ENCODE measurements around the gene SIGLEC11.
"Not testable (repeated sequence)": the region's sequence is repeated elsewhere in the genome, so short reads cannot be mapped to it uniquely, and the experiment has no call there.

The SIGLEC11 gene, protein sequence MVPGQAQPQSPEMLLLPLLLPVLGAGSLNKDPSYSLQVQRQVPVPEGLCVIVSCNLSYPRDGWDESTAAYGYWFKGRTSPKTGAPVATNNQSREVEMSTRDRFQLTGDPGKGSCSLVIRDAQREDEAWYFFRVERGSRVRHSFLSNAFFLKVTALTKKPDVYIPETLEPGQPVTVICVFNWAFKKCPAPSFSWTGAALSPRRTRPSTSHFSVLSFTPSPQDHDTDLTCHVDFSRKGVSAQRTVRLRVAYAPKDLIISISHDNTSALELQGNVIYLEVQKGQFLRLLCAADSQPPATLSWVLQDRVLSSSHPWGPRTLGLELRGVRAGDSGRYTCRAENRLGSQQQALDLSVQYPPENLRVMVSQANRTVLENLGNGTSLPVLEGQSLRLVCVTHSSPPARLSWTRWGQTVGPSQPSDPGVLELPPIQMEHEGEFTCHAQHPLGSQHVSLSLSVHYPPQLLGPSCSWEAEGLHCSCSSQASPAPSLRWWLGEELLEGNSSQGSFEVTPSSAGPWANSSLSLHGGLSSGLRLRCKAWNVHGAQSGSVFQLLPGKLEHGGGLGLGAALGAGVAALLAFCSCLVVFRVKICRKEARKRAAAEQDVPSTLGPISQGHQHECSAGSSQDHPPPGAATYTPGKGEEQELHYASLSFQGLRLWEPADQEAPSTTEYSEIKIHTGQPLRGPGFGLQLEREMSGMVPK

DNA sequence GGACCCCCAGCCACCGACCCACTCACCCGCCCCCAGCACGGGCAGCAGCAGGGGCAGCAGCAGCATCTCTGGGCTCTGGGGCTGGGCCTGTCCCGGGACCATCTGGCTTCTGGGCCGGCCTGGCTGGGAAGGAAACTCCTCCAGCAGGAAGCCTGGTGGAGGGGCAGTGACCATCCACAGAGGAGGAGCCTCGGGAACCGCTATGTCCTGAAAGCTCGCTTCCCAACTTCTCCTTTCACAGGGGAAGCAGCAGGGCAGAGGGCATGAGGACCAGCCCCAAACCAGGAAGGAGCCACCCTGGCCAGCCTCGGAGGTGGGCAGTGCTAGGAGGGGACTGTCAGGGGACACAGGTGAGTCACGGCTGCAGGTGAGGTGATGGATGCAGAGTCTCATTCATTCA lies at the start of gene SIGLEC11:
Gene SIGLEC11 (minus strand): TSS at position 193 of the 400 bp plus-strand sequence. CDS start 91 bp downstream, at position 102.
- H3K4me3 ChIP-seq (ENCODE audit: low read depth, low read length) = not testable (repeated sequence)

DNA sequence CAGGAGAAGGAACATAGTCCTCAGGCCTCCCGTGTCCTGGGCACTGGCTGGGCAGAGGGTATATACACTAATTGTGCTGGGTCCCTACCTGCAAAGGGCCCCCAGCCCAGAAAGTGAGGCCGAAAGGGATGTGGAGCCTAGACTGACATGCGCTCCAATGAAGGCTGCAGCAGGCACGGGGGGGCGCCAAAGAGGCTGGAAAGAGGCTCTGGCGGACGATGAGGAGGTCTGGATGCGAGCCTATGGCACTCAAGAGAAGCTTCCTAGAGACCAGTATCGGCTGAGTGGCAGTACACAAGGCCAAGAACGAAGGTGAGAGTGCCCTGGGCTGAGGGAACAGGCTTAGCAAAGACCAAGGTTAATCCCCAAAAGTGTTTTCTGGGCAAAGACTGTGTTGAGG lies 47.6 kb upstream of the SIGLEC11 start:
- H3K4me3 ChIP-seq (ENCODE audit: low read depth, low read length) = no peak overlapping the region
- TF ChIP-seq, protein P1, sequence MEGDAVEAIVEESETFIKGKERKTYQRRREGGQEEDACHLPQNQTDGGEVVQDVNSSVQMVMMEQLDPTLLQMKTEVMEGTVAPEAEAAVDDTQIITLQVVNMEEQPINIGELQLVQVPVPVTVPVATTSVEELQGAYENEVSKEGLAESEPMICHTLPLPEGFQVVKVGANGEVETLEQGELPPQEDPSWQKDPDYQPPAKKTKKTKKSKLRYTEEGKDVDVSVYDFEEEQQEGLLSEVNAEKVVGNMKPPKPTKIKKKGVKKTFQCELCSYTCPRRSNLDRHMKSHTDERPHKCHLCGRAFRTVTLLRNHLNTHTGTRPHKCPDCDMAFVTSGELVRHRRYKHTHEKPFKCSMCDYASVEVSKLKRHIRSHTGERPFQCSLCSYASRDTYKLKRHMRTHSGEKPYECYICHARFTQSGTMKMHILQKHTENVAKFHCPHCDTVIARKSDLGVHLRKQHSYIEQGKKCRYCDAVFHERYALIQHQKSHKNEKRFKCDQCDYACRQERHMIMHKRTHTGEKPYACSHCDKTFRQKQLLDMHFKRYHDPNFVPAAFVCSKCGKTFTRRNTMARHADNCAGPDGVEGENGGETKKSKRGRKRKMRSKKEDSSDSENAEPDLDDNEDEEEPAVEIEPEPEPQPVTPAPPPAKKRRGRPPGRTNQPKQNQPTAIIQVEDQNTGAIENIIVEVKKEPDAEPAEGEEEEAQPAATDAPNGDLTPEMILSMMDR (IDR thresholded peaks at IDR 0.05; ENCODE audit: borderline replicate concordance, insufficient read depth, low read depth, low read length) = no peak

DNA sequence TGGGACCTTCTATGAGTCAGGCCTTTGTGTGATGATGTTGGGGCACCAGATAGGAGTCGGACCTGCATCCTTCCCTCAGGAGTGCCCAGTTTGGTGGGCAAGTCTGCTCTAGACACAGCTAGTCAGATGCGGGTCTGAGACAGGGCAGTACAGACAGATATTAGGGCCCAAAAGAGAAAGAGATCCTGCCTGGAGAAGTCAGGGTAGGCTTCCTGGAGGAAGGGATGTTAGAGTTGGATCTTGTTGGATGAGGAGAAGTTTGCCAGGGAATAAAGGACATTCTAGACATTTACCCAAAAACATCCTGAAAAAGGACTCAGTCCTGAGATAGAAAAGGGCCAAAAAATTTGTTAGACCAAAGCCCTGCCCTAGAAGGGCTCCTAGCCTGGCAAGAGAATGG lies 47.0 kb upstream of the SIGLEC11 start:
- H3K4me3 ChIP-seq (ENCODE audit: low read depth, low read length) = no peak overlapping the region
- TF ChIP-seq, protein P1 (IDR thresholded peaks at IDR 0.05; ENCODE audit: borderline replicate concordance, insufficient read depth, low read depth, low read length) = no peak

DNA sequence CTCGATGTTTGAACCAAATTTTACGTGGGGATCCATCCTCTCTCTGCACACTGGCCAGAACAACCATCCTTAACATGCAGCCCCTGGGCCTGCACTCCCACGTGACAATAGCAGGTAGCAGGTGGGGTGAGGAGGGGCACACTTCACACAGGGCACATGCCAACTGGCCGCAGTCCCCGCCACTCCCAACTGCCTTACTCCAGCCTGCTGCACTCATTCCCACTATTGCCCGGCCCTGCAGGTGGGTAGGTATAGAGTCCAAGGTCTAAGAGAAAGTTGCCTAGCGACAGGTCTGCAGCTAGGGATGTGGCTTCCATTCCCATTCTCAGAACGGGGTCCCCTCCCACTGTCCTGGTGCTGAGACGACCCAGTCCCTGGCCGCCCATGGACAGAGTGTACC lies 46.2 kb upstream of the SIGLEC11 start:
- H3K4me3 ChIP-seq (ENCODE audit: low read depth, low read length) = no peak overlapping the region
- TF ChIP-seq, protein P1 (IDR thresholded peaks at IDR 0.05; ENCODE audit: borderline replicate concordance, insufficient read depth, low read depth, low read length) = no peak

DNA sequence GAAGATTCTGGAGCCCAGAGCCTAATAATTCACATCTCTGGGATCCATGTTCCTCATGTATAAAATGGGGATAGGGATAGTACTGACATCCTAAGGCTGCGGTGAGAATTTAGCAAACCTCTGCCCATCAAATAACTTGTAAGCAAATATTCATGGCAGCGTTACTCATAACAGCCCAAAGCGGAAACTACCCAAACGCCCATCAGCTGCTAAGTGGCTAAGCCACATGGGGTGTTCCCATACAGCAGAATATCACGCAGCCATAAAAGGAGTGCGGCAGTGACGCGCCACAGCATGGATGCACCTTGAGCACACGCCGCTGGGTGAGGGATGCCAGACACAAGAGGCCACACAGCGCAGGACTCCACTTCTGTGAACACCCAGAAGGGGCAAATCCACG lies 44.5 kb upstream of the SIGLEC11 start:
- H3K4me3 ChIP-seq (ENCODE audit: low read depth, low read length) = no peak overlapping the region
- TF ChIP-seq, protein P1 (IDR thresholded peaks at IDR 0.05; ENCODE audit: borderline replicate concordance, insufficient read depth, low read depth, low read length) = no peak

DNA sequence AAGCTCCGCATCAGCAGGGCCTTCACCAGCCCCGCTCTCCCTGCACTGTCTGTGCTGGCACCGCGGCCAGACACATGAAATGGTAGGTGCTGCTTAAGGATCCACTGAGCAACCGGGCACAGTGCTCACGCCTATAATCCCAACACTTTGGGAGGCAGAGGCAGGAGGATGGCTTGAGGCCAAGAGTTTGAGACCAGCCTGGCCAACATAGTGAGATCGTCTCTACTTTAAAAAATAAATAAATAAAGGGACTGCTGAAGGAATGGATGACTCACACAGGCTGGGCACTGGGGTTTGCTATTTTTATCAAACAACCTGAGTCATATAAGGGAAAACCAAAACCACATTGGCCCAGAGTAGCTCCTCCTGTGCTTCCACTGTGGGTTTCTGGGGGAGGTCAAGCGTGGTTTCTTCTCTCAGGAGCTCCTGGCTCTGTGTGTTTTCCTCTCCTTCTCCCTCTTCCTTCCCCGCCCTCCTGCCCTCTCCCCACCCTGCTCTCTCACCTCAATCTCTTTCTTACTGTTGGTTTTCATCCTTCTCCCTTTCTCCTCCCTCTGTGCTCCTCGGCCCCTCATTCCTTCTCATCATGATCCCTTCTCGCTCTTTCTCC lies 42.9 kb upstream of the SIGLEC11 start:
- H3K4me3 ChIP-seq (ENCODE audit: low read depth, low read length) = no peak overlapping the region
- TF ChIP-seq, protein P1 (IDR thresholded peaks at IDR 0.05; ENCODE audit: borderline replicate concordance, insufficient read depth, low read depth, low read length) = no peak

DNA sequence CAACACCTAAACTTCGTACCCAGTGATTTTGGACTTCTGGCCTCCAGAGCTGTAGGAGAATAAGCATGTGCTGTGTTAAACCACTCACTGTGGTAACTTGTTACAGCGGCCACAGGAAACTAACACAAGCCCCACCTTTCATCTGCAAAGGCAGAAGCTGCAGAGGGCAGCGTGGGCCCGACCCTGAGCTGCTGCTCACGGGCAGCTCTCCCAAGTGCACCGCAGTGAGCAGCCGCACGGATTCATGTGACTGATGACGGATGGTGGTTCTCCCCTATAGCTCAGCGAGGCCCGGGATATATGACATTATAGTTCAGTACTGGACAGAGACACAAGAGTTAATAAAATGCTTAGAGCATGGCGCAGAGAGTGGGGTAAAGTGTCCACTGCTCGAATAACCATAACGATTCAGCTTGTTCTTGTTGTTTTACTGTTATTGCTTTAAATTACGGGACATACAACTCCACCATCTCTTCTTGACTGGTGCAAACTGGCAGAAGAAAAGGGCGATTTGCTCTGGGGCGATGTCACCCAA lies 42.3 kb upstream of the SIGLEC11 start:
- TF ChIP-seq, protein P1 (IDR thresholded peaks at IDR 0.05; ENCODE audit: borderline replicate concordance, insufficient read depth, low read depth, low read length) = no peak
- no peak overlapping the region for H3K4me3 ChIP-seq (ENCODE audit: low read depth, low read length)

All from GM12875 (cell line).